DND-41 (cell line): ENCODE results near the gene REM2.

ENCODE experiments used
- ATAC-seq: fragments of 200-7000 bp; cut with Tn5 transposase; 3 replicates; pipeline ENCODE4 v1.9.1; 2021; ENCODE audit warnings: low read depth; ENCODE audit not compliant: insufficient read depth
- DNase-seq: peaks from one replicate; pipeline ENCODE4 v3.0.0-alpha.2; 2020
- H2AFZ ChIP-seq: 2 replicates; pipeline ENCODE4 v1.6.0; 2012; ENCODE audit warnings: low read depth, low read length
- H3K27ac ChIP-seq: 2 replicates; pipeline ENCODE4 v1.5.1; 2012; ENCODE audit warnings: low read length, inconsistent platforms
- H3K27me3 ChIP-seq: fragments of 200-600 bp; sonication (generic); 2 replicates; pipeline ENCODE4 v1.6.0; 2012; ENCODE audit warnings: low read length, mild to moderate bottlenecking, inconsistent platforms; ENCODE audit not compliant: insufficient read depth, poor library complexity
- H3K36me3 ChIP-seq: 2 replicates; pipeline ENCODE4 v1.5.1; 2012; ENCODE audit warnings: low read length, inconsistent platforms; ENCODE audit not compliant: insufficient read depth
- H3K4me1 ChIP-seq: 2 replicates; pipeline ENCODE4 v1.5.1; 2012; ENCODE audit warnings: mild to moderate bottlenecking, low read length; ENCODE audit not compliant: insufficient read depth
- H3K4me2 ChIP-seq: 2 replicates; pipeline ENCODE4 v1.6.0; 2012; ENCODE audit warnings: mild to moderate bottlenecking, moderate library complexity, low read length, inconsistent platforms; ENCODE audit not compliant: insufficient read depth
- H3K4me3 ChIP-seq, 2 experiments: fragments of 200-600 bp in 1 of 2; shearing (Covaris generic) in 1 of 2; 2 replicates each; pipeline ENCODE4 v1.5.1; 2012 to 2016; ENCODE audit warnings: inconsistent platforms in 2 of 2, low read length in 2 of 2, mild to moderate bottlenecking in 2 of 2, low read depth in 1 of 2, moderate library complexity in 1 of 2
- H3K79me2 ChIP-seq: 2 replicates; pipeline ENCODE4 v1.6.0; 2012; ENCODE audit warnings: low read length, inconsistent platforms; ENCODE audit not compliant: insufficient read depth
- H3K9ac ChIP-seq: 2 replicates; pipeline ENCODE4 v1.6.0; 2012; ENCODE audit warnings: low read depth, mild to moderate bottlenecking, inconsistent platforms, low read length, moderate library complexity
- H3K9me3 ChIP-seq: 2 replicates; pipeline ENCODE4 v1.5.1; 2012; ENCODE audit warnings: low read length, moderate library complexity, mild to moderate bottlenecking, inconsistent platforms; ENCODE audit not compliant: insufficient read depth, severe bottlenecking
- H4K20me1 ChIP-seq: 2 replicates; pipeline ENCODE4 v1.6.0; 2012; ENCODE audit warnings: low read length; ENCODE audit not compliant: insufficient read depth
- EZH2 ChIP-seq: IDR thresholded peaks from 3 replicates; pipeline ENCODE4 v1.6.1; 2012; ENCODE audit warnings: borderline replicate concordance, low read depth, mild to moderate bottlenecking, moderate library complexity, low read length, inconsistent platforms; ENCODE audit not compliant: severe bottlenecking
- TF ChIP-seq, protein P1 (sequence below): IDR thresholded peaks from 2 replicates; pipeline ENCODE4 v1.5.1; 2012; ENCODE audit warnings: borderline replicate concordance, low read length, moderate library complexity, mild to moderate bottlenecking; ENCODE audit not compliant: poor library complexity, severe bottlenecking; ENCODE audit errors: extremely low read depth

The REM2 gene

DNA sequence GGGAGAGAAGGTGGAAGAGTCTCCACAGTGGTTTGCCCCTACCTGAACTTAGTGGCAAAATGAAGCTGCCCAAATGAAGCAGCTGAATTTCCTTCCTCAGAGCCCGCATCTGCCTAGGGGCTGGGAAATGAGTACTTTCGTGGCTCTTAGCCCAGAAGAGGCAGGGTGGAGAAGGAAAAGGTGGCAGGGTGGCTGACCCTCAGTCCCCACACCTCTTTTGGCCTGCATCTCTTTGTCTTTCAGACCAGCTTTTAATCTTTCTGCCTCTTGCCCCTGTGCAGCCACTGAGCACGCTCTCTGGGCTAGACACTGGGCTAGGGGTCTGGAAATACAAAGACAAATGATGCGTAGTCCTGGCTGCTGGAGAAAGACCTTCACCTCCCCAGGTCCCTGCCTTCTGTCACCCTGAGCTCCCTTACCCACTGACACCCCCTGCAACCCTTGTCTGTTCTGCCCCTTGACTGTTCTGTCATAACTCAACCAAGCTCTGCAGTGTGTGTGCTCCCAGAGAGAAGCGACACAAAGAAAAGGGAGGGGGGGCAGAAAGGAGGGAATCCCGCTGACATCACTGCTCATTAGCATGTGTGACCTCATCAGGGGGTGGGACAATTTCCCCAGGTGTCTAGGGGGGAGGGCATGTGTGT is 371 bp upstream of the REM2 start:
- DNase-seq (peak; percentile 18), ATAC-seq (no peak)
- Histone ChIP-seq H3K79me2 (no peaks in the 10 kb centered on the region), H3K4me3 (no peak overlapping the region), H3K27ac (no peak overlapping the region), H4K20me1 (peaks cover 23% of the 10 kb centered on the region), H3K9ac (no peak overlapping the region), H2AFZ (no peak overlapping the region), H3K4me2 (no peak overlapping the region), H3K27me3 (peaks cover 59% of the 10 kb centered on the region), H3K4me1 (no peaks in the 10 kb centered on the region), H3K36me3 (no peaks in the 10 kb centered on the region), H3K9me3 (no peaks in the 10 kb centered on the region)
- TF ChIP-seq EZH2, result no peak
- TF ChIP-seq, protein P1, sequence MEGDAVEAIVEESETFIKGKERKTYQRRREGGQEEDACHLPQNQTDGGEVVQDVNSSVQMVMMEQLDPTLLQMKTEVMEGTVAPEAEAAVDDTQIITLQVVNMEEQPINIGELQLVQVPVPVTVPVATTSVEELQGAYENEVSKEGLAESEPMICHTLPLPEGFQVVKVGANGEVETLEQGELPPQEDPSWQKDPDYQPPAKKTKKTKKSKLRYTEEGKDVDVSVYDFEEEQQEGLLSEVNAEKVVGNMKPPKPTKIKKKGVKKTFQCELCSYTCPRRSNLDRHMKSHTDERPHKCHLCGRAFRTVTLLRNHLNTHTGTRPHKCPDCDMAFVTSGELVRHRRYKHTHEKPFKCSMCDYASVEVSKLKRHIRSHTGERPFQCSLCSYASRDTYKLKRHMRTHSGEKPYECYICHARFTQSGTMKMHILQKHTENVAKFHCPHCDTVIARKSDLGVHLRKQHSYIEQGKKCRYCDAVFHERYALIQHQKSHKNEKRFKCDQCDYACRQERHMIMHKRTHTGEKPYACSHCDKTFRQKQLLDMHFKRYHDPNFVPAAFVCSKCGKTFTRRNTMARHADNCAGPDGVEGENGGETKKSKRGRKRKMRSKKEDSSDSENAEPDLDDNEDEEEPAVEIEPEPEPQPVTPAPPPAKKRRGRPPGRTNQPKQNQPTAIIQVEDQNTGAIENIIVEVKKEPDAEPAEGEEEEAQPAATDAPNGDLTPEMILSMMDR, result no peak

DNA sequence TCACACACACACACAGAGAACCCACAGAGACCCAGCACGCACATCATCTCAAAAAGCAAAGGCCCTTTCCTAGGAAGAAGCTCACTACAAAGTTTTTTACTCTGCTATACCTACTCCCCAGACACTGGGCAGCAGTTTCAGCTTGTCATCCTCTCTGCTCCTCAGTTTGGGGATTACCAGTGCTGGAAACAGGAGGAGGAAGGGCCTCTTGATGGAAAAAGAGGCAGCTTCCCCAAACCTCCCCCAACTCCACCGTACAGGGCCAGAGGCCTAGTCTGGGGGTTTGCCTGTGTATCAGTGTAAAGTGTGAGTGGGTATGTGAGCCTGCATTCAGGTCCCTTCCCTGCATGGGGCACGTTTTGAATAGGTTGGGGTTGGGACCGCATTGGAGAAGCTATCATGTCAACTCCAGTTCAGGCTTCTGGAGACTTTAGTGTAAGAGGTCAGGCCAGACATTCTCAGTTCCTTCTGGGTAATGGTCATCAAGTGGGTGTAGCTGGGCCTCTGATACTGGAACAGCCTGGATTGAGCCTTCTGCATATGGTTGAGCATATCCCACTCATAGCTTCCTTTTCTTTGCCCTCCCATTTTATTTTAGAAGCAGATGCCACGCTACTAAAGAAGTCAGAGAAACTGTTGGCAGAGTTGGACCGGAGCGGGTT is 1.2 kb downstream of the REM2 start:
- H3K4me3 ChIP-seq, result no peak overlapping the region
- DNase-seq, result no peak
- H3K27ac ChIP-seq, result no peak overlapping the region
- H3K36me3 ChIP-seq, result no peaks in the 10 kb centered on the region
- no peak overlapping the region for H2AFZ ChIP-seq
- no peak overlapping the region for H3K4me2 ChIP-seq
- H3K79me2 ChIP-seq, result no peaks in the 10 kb centered on the region
- no peak overlapping the region for H3K9ac ChIP-seq
- peaks cover 15% of the 10 kb centered on the region; the same call in 1 of the 2 replicates for H4K20me1 ChIP-seq
- no peak for ATAC-seq
- H3K4me1 ChIP-seq, result no peaks in the 10 kb centered on the region
- peaks cover 63% of the 10 kb centered on the region for H3K27me3 ChIP-seq
- TF ChIP-seq EZH2, result no peak
- TF ChIP-seq, protein P1, result no peak
- no peaks in the 10 kb centered on the region for H3K9me3 ChIP-seq

DNA sequence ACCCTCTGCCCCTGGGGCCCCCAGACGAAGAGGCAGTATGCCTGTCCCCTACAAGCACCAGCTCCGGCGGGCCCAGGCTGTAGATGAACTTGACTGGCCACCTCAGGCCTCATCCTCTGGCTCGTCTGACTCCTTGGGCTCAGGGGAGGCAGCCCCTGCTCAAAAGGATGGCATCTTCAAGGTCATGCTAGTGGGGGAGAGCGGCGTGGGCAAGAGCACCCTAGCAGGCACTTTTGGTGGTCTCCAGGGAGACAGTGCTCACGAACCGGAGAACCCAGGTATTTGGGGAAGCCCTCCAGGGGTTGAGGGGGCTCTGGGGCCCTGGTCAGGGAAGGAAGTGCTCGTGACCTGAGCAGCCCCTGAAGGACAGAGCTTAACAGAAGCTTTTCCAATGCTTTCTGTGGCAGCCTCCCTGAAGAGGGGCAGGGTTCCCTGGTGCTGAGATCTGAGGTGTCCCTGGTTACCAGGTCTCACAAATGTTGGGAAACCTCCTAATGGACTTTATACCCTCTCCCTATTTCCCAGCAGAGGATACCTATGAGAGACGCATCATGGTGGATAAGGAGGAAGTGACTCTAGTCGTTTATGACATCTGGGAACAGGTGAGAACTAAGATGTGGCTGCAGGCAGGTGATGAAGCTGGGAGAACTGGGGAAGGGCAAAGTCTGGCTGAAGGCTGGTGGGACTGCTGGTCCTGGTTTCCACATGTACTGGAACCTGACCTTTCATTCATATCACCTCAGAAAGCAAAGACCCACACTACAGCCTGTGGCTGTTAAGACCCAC is 1.9 kb downstream of the REM2 start:
- Histone ChIP-seq H3K4me1 (no peaks in the 10 kb centered on the region), H3K79me2 (no peaks in the 10 kb centered on the region), H3K4me2 (no peak overlapping the region), H4K20me1 (peaks cover 13% of the 10 kb centered on the region; the same call in 1 of the 2 replicates), H3K9ac (no peak overlapping the region), H3K36me3 (no peaks in the 10 kb centered on the region), H2AFZ (no peak overlapping the region), H3K9me3 (no peaks in the 10 kb centered on the region), H3K4me3 (no peak overlapping the region), H3K27me3 (peaks cover 59% of the 10 kb centered on the region), H3K27ac (no peak overlapping the region)
- DNase-seq (no peak), ATAC-seq (no peak)
- TF ChIP-seq, protein P1, result no peak
- TF ChIP-seq EZH2, result no peak
